ENCODE data around the gene SPATS1. TPM values are rescaled to one million over a fixed set of nuclear protein-coding genes. Genes with fewer than 3 reads are reported as not detected.

SPATS1 gene
- total RNA-seq, 1 experiment from 2014 or later: not detected

- Histone ChIP-seq H3K4me1 (ENCODE audit: control insufficient read depth, insufficient read depth, low read length) (no peaks in the 10 kb centered on the region), H3K27ac (ENCODE audit: low read length) (no peak overlapping the region), H3K4me3 (ENCODE audit: low read depth in 2 of 2, low read length in 2 of 2) (no peak overlapping the region), H3K9me3 (ENCODE audit: control insufficient read depth, insufficient read depth, low read depth, low read length) (no peaks in the 10 kb centered on the region), H3K27me3 (ENCODE audit: control insufficient read depth, insufficient read depth, low read length) (no peaks in the 10 kb centered on the region), H3K36me3 (ENCODE audit: control insufficient read depth, insufficient read depth, low read length) (peaks cover 2% of the 10 kb centered on the region; the same call in 1 of the 2 replicates)
- TF ChIP-seq SIN3A (IDR thresholded peaks at IDR 0.05; ENCODE audit: borderline replicate concordance, insufficient read depth, low read depth, low read length) (no peak), CTCF (IDR thresholded peaks at IDR 0.05) (no peak), POLR2AphosphoS5 (IDR thresholded peaks at IDR 0.05; ENCODE audit: low read depth, low read length) (no peak), TCF7L2 (IDR thresholded peaks at IDR 0.05; ENCODE audit: low read depth, low read length) (no peak)
- TF ChIP-seq, protein P1, sequence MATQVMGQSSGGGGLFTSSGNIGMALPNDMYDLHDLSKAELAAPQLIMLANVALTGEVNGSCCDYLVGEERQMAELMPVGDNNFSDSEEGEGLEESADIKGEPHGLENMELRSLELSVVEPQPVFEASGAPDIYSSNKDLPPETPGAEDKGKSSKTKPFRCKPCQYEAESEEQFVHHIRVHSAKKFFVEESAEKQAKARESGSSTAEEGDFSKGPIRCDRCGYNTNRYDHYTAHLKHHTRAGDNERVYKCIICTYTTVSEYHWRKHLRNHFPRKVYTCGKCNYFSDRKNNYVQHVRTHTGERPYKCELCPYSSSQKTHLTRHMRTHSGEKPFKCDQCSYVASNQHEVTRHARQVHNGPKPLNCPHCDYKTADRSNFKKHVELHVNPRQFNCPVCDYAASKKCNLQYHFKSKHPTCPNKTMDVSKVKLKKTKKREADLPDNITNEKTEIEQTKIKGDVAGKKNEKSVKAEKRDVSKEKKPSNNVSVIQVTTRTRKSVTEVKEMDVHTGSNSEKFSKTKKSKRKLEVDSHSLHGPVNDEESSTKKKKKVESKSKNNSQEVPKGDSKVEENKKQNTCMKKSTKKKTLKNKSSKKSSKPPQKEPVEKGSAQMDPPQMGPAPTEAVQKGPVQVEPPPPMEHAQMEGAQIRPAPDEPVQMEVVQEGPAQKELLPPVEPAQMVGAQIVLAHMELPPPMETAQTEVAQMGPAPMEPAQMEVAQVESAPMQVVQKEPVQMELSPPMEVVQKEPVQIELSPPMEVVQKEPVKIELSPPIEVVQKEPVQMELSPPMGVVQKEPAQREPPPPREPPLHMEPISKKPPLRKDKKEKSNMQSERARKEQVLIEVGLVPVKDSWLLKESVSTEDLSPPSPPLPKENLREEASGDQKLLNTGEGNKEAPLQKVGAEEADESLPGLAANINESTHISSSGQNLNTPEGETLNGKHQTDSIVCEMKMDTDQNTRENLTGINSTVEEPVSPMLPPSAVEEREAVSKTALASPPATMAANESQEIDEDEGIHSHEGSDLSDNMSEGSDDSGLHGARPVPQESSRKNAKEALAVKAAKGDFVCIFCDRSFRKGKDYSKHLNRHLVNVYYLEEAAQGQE (IDR thresholded peaks at IDR 0.05; ENCODE audit: insufficient read depth in 1 of 2, low read depth in 2 of 2, low read length in 1 of 2): no peak
- BruUV-seq (replicated peaks): no TSS peak
- DNase-seq (ENCODE audit: low read depth, low spot score) (no peak), ATAC-seq (0 out of 2 replicates have a peak, but pooled peaks have one; percentile 4)
- intact Hi-C loops (cut with micrococcal nuclease; ENCODE audit: unreplicated experiment): loop anchor here (2.0 kb wide), 1 partner anchor 36 kb away; no protein-coding TSS in a partner anchor
- POLR2A ChIA-PET: interaction anchor here (0.7 kb wide), 2 partner anchors 133 to 171 kb away, joined by 3 to 4 read pairs; no protein-coding TSS in a partner anchor
- in situ Hi-C loops (cut with HindIII; ENCODE audit: low pct_unique_long_range_greater_than_20kb, low sequenced_read_pairs): no loop called here
- CTCF ChIA-PET: interaction anchor here (0.6 to 1.4 kb wide), 5 partner anchors 9 to 125 kb away, joined by 3 to 18 read pairs (median 4); partner anchors contain the start of gene TMEM151B
Measured at GRCh38 chr6:44305200-44305725, 37.2 kb upstream of the SPATS1 start.

DNA sequence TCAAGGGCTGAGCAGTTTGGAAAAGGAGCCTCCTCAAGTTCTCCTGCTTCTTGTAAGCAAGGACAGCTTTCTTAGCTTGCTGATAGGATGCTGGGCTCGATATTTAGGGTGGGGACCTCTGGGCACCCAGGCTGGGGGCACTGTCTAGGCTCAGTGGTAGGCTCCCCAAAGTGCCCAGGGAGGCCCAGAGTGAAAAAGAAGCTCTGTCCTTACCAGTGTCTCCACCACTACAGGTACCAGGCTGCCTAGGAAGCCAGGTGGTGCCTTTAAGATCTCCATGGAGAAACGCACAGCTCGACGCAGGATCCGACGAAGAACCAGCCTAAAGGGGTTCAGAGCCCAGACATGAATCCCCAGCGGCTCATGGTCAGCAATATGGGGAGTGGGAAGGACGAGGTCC, 35.7 kb upstream of the SPATS1 start:
- TF ChIP-seq CTCF (IDR thresholded peaks at IDR 0.05): no peak
- POLR2A ChIA-PET: no interaction called here
- no peak for DNase-seq (ENCODE audit: low read depth, low spot score)
- no peaks in the 10 kb centered on the region for H3K9me3 ChIP-seq (ENCODE audit: control insufficient read depth, insufficient read depth, low read depth, low read length)
- in situ Hi-C loops (cut with HindIII; ENCODE audit: low pct_unique_long_range_greater_than_20kb, low sequenced_read_pairs): no loop called here
- H3K27ac ChIP-seq (ENCODE audit: low read length): no peak overlapping the region
- no peak for ATAC-seq
- H3K27me3 ChIP-seq (ENCODE audit: control insufficient read depth, insufficient read depth, low read length): no peaks in the 10 kb centered on the region
- intact Hi-C loops (cut with micrococcal nuclease; ENCODE audit: unreplicated experiment): no loop called here
- no peaks in the 10 kb centered on the region for H3K4me1 ChIP-seq (ENCODE audit: control insufficient read depth, insufficient read depth, low read length)
- peaks cover 6% of the 10 kb centered on the region for H3K36me3 ChIP-seq (ENCODE audit: control insufficient read depth, insufficient read depth, low read length)
- CTCF ChIA-PET: no interaction called here
- H3K4me3 ChIP-seq (ENCODE audit: low read depth in 2 of 2, low read length in 2 of 2): no peak overlapping the region
- BruUV-seq (replicated peaks): no TSS peak

Data from Panc1 (cell line).